Measurements from ENCODE around the gene TTI1.

TTI1 gene

GRCh38 chr20:37991157-37991866 is 41.9 kb downstream of the TTI1 start:
- Mint-ChIP-seq H3K4me3 (no peak overlapping the region), H3K27me3 (no peaks in the 10 kb centered on the region), H3K4me1 (ENCODE audit: low read depth) (peaks cover 18% of the 10 kb centered on the region), H3K27ac (peak overlapping the region; percentile 46), H3K9me3 (ENCODE audit: low read depth) (no peaks in the 10 kb centered on the region), H3K36me3 (peaks cover 18% of the 10 kb centered on the region)

- H3K9me3 Mint-ChIP-seq (ENCODE audit: low read depth): no peaks in the 10 kb centered on the region
- H3K27me3 Mint-ChIP-seq: no peaks in the 10 kb centered on the region
- H3K4me1 Mint-ChIP-seq (ENCODE audit: low read depth): peaks cover 18% of the 10 kb centered on the region
- H3K4me3 Mint-ChIP-seq: no peak overlapping the region
- peak overlapping the region; percentile 46 for H3K27ac Mint-ChIP-seq
- H3K36me3 Mint-ChIP-seq: peaks cover 18% of the 10 kb centered on the region
Measured at GRCh38 chr20:37990571-37991151, 42.6 kb downstream of the TTI1 start.

- Mint-ChIP-seq H3K27me3 (no peaks in the 10 kb centered on the region), H3K36me3 (peaks cover 17% of the 10 kb centered on the region), H3K27ac (peak overlapping the region; percentile 68), H3K4me1 (ENCODE audit: low read depth) (peaks cover 18% of the 10 kb centered on the region), H3K4me3 (no peak overlapping the region), H3K9me3 (ENCODE audit: low read depth) (no peaks in the 10 kb centered on the region)
Measured at GRCh38 chr20:37989601-37990295, 43.5 kb downstream of the TTI1 start.

GRCh38 chr20:37988306-37988954 is 44.8 kb downstream of the TTI1 start:
- Mint-ChIP-seq H3K9me3 (ENCODE audit: low read depth) (no peaks in the 10 kb centered on the region), H3K27ac (no peak overlapping the region), H3K36me3 (peaks cover 18% of the 10 kb centered on the region), H3K27me3 (no peaks in the 10 kb centered on the region), H3K4me1 (ENCODE audit: low read depth) (peaks cover 18% of the 10 kb centered on the region), H3K4me3 (no peak overlapping the region)

- Mint-ChIP-seq H3K4me3 (no peak overlapping the region), H3K4me1 (ENCODE audit: low read depth) (peaks cover 18% of the 10 kb centered on the region), H3K9me3 (ENCODE audit: low read depth) (no peaks in the 10 kb centered on the region), H3K27ac (no peak overlapping the region), H3K36me3 (peaks cover 23% of the 10 kb centered on the region), H3K27me3 (no peaks in the 10 kb centered on the region)
Measured at GRCh38 chr20:37987602-37988290, 45.5 kb downstream of the TTI1 start.

- H3K4me1 Mint-ChIP-seq (ENCODE audit: low read depth): peaks cover 18% of the 10 kb centered on the region
- no peaks in the 10 kb centered on the region for H3K9me3 Mint-ChIP-seq (ENCODE audit: low read depth)
- H3K27ac Mint-ChIP-seq: no peak overlapping the region
- no peak overlapping the region for H3K4me3 Mint-ChIP-seq
- H3K27me3 Mint-ChIP-seq: no peaks in the 10 kb centered on the region
- H3K36me3 Mint-ChIP-seq: peaks cover 27% of the 10 kb centered on the region
Measured at GRCh38 chr20:37986873-37987601, 46.2 kb downstream of the TTI1 start.

GRCh38 chr20:37986044-37986858 is 47.0 kb downstream of the TTI1 start:
- H3K27ac Mint-ChIP-seq: no peak overlapping the region
- no peak overlapping the region for H3K4me3 Mint-ChIP-seq
- peaks cover 29% of the 10 kb centered on the region for H3K36me3 Mint-ChIP-seq
- H3K27me3 Mint-ChIP-seq: no peaks in the 10 kb centered on the region
- H3K4me1 Mint-ChIP-seq (ENCODE audit: low read depth): peaks cover 16% of the 10 kb centered on the region
- H3K9me3 Mint-ChIP-seq (ENCODE audit: low read depth): no peaks in the 10 kb centered on the region

- Mint-ChIP-seq H3K36me3 (peaks cover 30% of the 10 kb centered on the region), H3K4me1 (ENCODE audit: low read depth) (no peaks in the 10 kb centered on the region), H3K9me3 (ENCODE audit: low read depth) (no peaks in the 10 kb centered on the region), H3K4me3 (no peak overlapping the region), H3K27me3 (no peaks in the 10 kb centered on the region), H3K27ac (no peak overlapping the region)
Measured at GRCh38 chr20:37984018-37984785, 49.1 kb downstream of the TTI1 start.

GRCh38 chr20:37983286-37983685 is 50.0 kb downstream of the TTI1 start:
- H3K36me3 Mint-ChIP-seq: peaks cover 30% of the 10 kb centered on the region
- H3K27ac Mint-ChIP-seq: no peak overlapping the region
- no peaks in the 10 kb centered on the region for H3K9me3 Mint-ChIP-seq (ENCODE audit: low read depth)
- H3K4me1 Mint-ChIP-seq (ENCODE audit: low read depth): no peaks in the 10 kb centered on the region
- no peaks in the 10 kb centered on the region for H3K27me3 Mint-ChIP-seq
- H3K4me3 Mint-ChIP-seq: no peak overlapping the region

GRCh38 chr20:37981568-37981967 is 51.7 kb downstream of the TTI1 start:
- no peak overlapping the region for H3K4me3 Mint-ChIP-seq
- peaks cover 12% of the 10 kb centered on the region for H3K4me1 Mint-ChIP-seq (ENCODE audit: low read depth)
- no peaks in the 10 kb centered on the region for H3K9me3 Mint-ChIP-seq (ENCODE audit: low read depth)
- H3K36me3 Mint-ChIP-seq: peaks cover 30% of the 10 kb centered on the region
- no peak overlapping the region for H3K27ac Mint-ChIP-seq
- no peaks in the 10 kb centered on the region for H3K27me3 Mint-ChIP-seq

- Mint-ChIP-seq H3K36me3 (peaks cover 30% of the 10 kb centered on the region), H3K27me3 (no peaks in the 10 kb centered on the region), H3K27ac (no peak overlapping the region)
Measured at GRCh38 chr20:37980876-37981275, 52.4 kb downstream of the TTI1 start.

GRCh38 chr20:37980383-37980782 is 52.9 kb downstream of the TTI1 start:
- peaks cover 15% of the 10 kb centered on the region for H3K4me1 Mint-ChIP-seq (ENCODE audit: low read depth)
- H3K4me3 Mint-ChIP-seq: no peak overlapping the region
- H3K27ac Mint-ChIP-seq: no peak overlapping the region
- no peaks in the 10 kb centered on the region for H3K27me3 Mint-ChIP-seq
- H3K36me3 Mint-ChIP-seq: peaks cover 30% of the 10 kb centered on the region
- H3K9me3 Mint-ChIP-seq (ENCODE audit: low read depth): no peaks in the 10 kb centered on the region

More at GRCh38 chr20:37980876-37981275, 52.4 kb downstream of the TTI1 start:
- Mint-ChIP-seq H3K4me1 (ENCODE audit: low read depth) (peaks cover 15% of the 10 kb centered on the region), H3K4me3 (no peak overlapping the region), H3K9me3 (ENCODE audit: low read depth) (no peaks in the 10 kb centered on the region)

Measured in activated naive CD8-positive, alpha-beta T cell (primary cell).